Measurements from ENCODE around the gene RPL10.

GRCh38 chrX:154358829-154359228 is 39.3 kb upstream of the RPL10 start:
- no peak for TF ChIP-seq CTCF (IDR thresholded peaks at IDR 0.05)
- no peak for TF ChIP-seq POLR2A (IDR thresholded peaks at IDR 0.05)

Data from thyroid gland (tissue), 4 donors.